Neural cell (in vitro differentiated cells): Measurements from ENCODE around the gene GDF9. TPM values are rescaled to one million over a fixed set of nuclear protein-coding genes. Genes with fewer than 3 reads are reported as not detected.

Source experiments
- H2AFZ ChIP-seq: fragments of 200-600, 300-800 bp; sonication (generic), shearing (Covaris generic); 2 replicates; pipeline ENCODE4 v1.6.0; 2014; ENCODE audit warnings: low read depth, mild to moderate bottlenecking, antibody characterized with exemption, low read length, moderate library complexity
- H3F3A ChIP-seq: fragments of 200-600 bp; shearing (Covaris generic); 2 replicates; pipeline ENCODE4 v1.6.1; 2016; ENCODE audit warnings: mild to moderate bottlenecking, moderate library complexity, mixed read lengths, antibody characterized with exemption, low read length; ENCODE audit not compliant: insufficient read depth, poor library complexity, severe bottlenecking
- H3K27ac ChIP-seq: fragments of 200-600, 300-800 bp; sonication (generic), shearing (Covaris generic); 2 replicates; pipeline ENCODE4 v1.5.1; 2014; ENCODE audit warnings: mild to moderate bottlenecking, low read length, moderate library complexity
- H3K27me3 ChIP-seq: fragments of 300-800, 200-600 bp; sonication (generic), shearing (Covaris generic); 2 replicates; pipeline ENCODE4 v1.6.0; 2014; ENCODE audit warnings: mild to moderate bottlenecking, low read depth, low read length, moderate library complexity; ENCODE audit not compliant: insufficient read depth
- H3K36me3 ChIP-seq: fragments of 300-800, 200-600 bp; sonication (generic), shearing (Covaris generic); 2 replicates; pipeline ENCODE4 v1.5.1; 2014; ENCODE audit warnings: mild to moderate bottlenecking, antibody characterized with exemption, low read length, moderate library complexity; ENCODE audit not compliant: insufficient read depth
- H3K4me2 ChIP-seq: fragments of 300-800, 200-600 bp; sonication (generic), shearing (Covaris generic); 2 replicates; pipeline ENCODE4 v1.6.0; 2014; ENCODE audit warnings: mild to moderate bottlenecking, low read length
- H3K4me3 ChIP-seq: fragments of 300-800, 200-600 bp; sonication (generic), shearing (Covaris generic); 2 replicates; pipeline ENCODE4 v1.5.1; 2014; ENCODE audit warnings: mild to moderate bottlenecking, low read length, moderate library complexity
- H3K79me2 ChIP-seq: fragments of 200-600 bp; shearing (Covaris generic); replicated peaks from 2 replicates; pipeline ENCODE4 v1.6.0; 2014; ENCODE audit warnings: mild to moderate bottlenecking, low read length, moderate library complexity; ENCODE audit not compliant: insufficient read depth
- H3K9ac ChIP-seq: fragments of 300-800, 200-600 bp; sonication (generic), shearing (Covaris generic); 2 replicates; pipeline ENCODE4 v1.6.1; 2016; ENCODE audit warnings: mild to moderate bottlenecking, low read length, mixed read lengths
- H3K9me2 ChIP-seq: fragments of 200-600 bp; shearing (Covaris generic); 2 replicates; pipeline ENCODE4 v1.6.1; 2016; ENCODE audit warnings: mild to moderate bottlenecking, low read length, mixed read lengths; ENCODE audit not compliant: insufficient read depth
- H3K9me3 ChIP-seq: fragments of 200-600, 300-800 bp; sonication (generic), shearing (Covaris generic); 2 replicates; pipeline ENCODE4 v1.6.1; 2016; ENCODE audit warnings: mild to moderate bottlenecking, mixed run types, low read length, moderate library complexity, mixed read lengths
- H4K20me1 ChIP-seq: fragments of 200-600 bp; shearing (Covaris generic); 2 replicates; pipeline ENCODE4 v1.6.1; 2016; ENCODE audit warnings: mild to moderate bottlenecking, mixed run types; ENCODE audit not compliant: insufficient read depth
- EP300 ChIP-seq: fragments of 450-650 bp; conservative IDR thresholded peaks from 2 replicates; pipeline ENCODE4 v1.6.1; 2014; ENCODE audit warnings: antibody characterized with exemption, mild to moderate bottlenecking, moderate library complexity; ENCODE audit not compliant: poor library complexity, severe bottlenecking
- EZH2 ChIP-seq: fragments of 200-600, 300-800 bp; shearing (Covaris generic), sonication (generic); IDR thresholded peaks from 2 replicates; pipeline ENCODE4 v1.6.1; 2014; ENCODE audit warnings: antibody characterized with exemption, low read length, borderline replicate concordance, mild to moderate bottlenecking; ENCODE audit not compliant: insufficient read depth, poor library complexity, severe bottlenecking
- MXI1 ChIP-seq: fragments of 450-650 bp; conservative IDR thresholded peaks from 2 replicates; pipeline ENCODE4 v1.6.1; 2014; ENCODE audit warnings: antibody characterized with exemption, mild to moderate bottlenecking; ENCODE audit not compliant: poor library complexity, severe bottlenecking
- POLR2AphosphoS5 ChIP-seq: IDR thresholded peaks from 2 replicates; pipeline ENCODE4 v1.6.1; 2012
- RAD21 ChIP-seq: fragments of 450-650 bp; conservative IDR thresholded peaks from 2 replicates; pipeline ENCODE4 v1.6.1; 2014; ENCODE audit warnings: antibody characterized with exemption, mild to moderate bottlenecking, moderate library complexity
- REST ChIP-seq: IDR thresholded peaks from 2 replicates; pipeline ENCODE4 v1.6.1; 2012; ENCODE audit warnings: borderline replicate concordance
- SMC3 ChIP-seq: fragments of 450-650 bp; conservative IDR thresholded peaks from 2 replicates; pipeline ENCODE4 v1.6.1; 2014; ENCODE audit warnings: antibody characterized with exemption, mild to moderate bottlenecking, moderate library complexity; ENCODE audit not compliant: poor library complexity
- TAF1 ChIP-seq: IDR thresholded peaks from 2 replicates; pipeline ENCODE4 v1.6.1; 2012; ENCODE audit warnings: low read depth
- polyA plus RNA-seq: library from polyadenylated mRNA; depleted of rRNA; stranded (reverse); fragments of >200 nt; gene quantifications from 2 replicates; pipeline ENCODE4 v1.2.3, GENCODE V29; 2014
- TF ChIP-seq, protein P1 (sequence below): fragments of 450-650 bp; IDR thresholded peaks from 2 replicates; pipeline ENCODE4 v1.5.1; 2014; ENCODE audit warnings: antibody characterized with exemption, mild to moderate bottlenecking, moderate library complexity; ENCODE audit not compliant: poor library complexity, severe bottlenecking

GDF9 gene
- polyA plus RNA-seq, 1 donor from 2014 or later: 5.1 TPM

- H3K9ac ChIP-seq: no peak overlapping the region
- H3K27ac ChIP-seq: no peak overlapping the region
- TF ChIP-seq EZH2 (no peak), POLR2AphosphoS5 (no peak), SMC3 (no peak), MXI1 (no peak), EP300 (no peak), TAF1 (no peak), REST (no peak), RAD21 (no peak)
- TF ChIP-seq, protein P1, sequence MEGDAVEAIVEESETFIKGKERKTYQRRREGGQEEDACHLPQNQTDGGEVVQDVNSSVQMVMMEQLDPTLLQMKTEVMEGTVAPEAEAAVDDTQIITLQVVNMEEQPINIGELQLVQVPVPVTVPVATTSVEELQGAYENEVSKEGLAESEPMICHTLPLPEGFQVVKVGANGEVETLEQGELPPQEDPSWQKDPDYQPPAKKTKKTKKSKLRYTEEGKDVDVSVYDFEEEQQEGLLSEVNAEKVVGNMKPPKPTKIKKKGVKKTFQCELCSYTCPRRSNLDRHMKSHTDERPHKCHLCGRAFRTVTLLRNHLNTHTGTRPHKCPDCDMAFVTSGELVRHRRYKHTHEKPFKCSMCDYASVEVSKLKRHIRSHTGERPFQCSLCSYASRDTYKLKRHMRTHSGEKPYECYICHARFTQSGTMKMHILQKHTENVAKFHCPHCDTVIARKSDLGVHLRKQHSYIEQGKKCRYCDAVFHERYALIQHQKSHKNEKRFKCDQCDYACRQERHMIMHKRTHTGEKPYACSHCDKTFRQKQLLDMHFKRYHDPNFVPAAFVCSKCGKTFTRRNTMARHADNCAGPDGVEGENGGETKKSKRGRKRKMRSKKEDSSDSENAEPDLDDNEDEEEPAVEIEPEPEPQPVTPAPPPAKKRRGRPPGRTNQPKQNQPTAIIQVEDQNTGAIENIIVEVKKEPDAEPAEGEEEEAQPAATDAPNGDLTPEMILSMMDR: no peak
Observed at GRCh38 chr5:132887283-132887682, 21.0 kb upstream of the GDF9 start.

DNA sequence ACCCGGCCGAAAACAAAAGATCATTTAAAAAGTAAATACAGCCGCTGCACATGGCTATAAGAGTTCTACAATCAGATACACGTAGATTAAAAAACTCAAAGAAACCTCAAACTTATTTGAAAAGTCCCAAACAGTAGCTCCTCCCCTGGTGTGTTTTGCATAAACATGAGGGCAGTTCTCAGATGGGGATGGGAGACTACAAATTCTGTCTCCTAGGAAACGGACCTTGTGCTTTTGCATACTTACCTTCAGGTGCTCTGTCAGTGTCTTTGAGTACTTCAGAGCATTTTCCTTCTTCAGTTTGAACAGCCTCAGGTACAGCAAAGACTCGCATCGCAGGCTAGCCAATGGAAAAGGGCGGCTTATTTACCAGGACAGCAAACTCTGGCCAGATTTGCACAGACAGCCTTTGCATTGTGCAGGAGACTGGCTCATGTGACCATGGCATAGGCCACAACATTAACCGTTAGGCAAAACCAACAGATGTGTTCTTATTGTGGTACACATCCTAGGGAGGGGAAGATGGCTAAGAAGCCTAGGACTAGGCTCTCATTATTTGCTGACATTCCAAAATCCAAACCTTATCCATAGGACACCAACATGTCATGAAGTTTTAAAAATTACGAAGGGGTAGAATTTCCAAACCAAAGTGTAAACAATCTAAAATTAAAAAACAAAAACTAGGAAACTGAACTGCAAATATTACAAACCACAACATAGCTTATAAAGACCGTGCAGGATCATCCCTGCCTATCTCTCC lies 20.0 kb upstream of the GDF9 start:
- Histone ChIP-seq H2AFZ (no peak overlapping the region), H3K9ac (no peak overlapping the region), H3K36me3 (peaks cover 11% of the 10 kb centered on the region), H3K4me2 (no peak overlapping the region), H3K27me3 (no peaks in the 10 kb centered on the region), H3K9me3 (no peaks in the 10 kb centered on the region), H3K4me3 (no peak overlapping the region), H3K9me2 (no peaks in the 10 kb centered on the region), H4K20me1 (no peaks in the 10 kb centered on the region), H3F3A (no peaks in the 10 kb centered on the region), H3K27ac (no peak overlapping the region), H3K79me2 (peaks cover 4% of the 10 kb centered on the region)
- TF ChIP-seq SMC3 (no peak), POLR2AphosphoS5 (no peak), EZH2 (no peak), RAD21 (no peak), EP300 (no peak), TAF1 (no peak), REST (no peak), MXI1 (no peak)
- TF ChIP-seq, protein P1: no peak

More at GRCh38 chr5:132887283-132887682, 21.0 kb upstream of the GDF9 start:
- no peaks in the 10 kb centered on the region for H3K9me3 ChIP-seq
- peaks cover 11% of the 10 kb centered on the region for H3K36me3 ChIP-seq
- no peaks in the 10 kb centered on the region for H3K9me2 ChIP-seq
- no peaks in the 10 kb centered on the region for H3K27me3 ChIP-seq
- no peaks in the 10 kb centered on the region for H4K20me1 ChIP-seq
- H3K4me2 ChIP-seq: no peak overlapping the region
- no peak overlapping the region for H2AFZ ChIP-seq
- H3K4me3 ChIP-seq: no peak overlapping the region
- peaks cover 4% of the 10 kb centered on the region for H3K79me2 ChIP-seq
- no peaks in the 10 kb centered on the region for H3F3A ChIP-seq
